GM19193 (cell line): ENCODE results near the gene GPR176.

ENCODE experiments used
- POLR2A ChIP-seq: IDR thresholded peaks from 4 replicates; pipeline ENCODE4 v1.6.1; 2011; ENCODE audit not compliant: insufficient read depth, insufficient read length; ENCODE audit errors: extremely low read depth

The GPR176 gene

GRCh38 chr15:39919748-39920509 lies at the start of gene GPR176:
GPR176 (minus strand) TSS chr15:39920266; CDS start chr15:39920026, 240 bp downstream.
- no peak for TF ChIP-seq POLR2A

- TF ChIP-seq POLR2A = no peak
Measured at GRCh38 chr15:39969002-39969394, 48.9 kb upstream of the GPR176 start.

GRCh38 chr15:39968273-39969001 lies 48.4 kb upstream of the GPR176 start:
- TF ChIP-seq POLR2A = no peak

GRCh38 chr15:39966521-39966920 lies 46.5 kb upstream of the GPR176 start:
- no peak for TF ChIP-seq POLR2A

- no peak for TF ChIP-seq POLR2A
Measured at GRCh38 chr15:39963786-39964185, 43.7 kb upstream of the GPR176 start.

GRCh38 chr15:39961051-39961450 lies 41.0 kb upstream of the GPR176 start:
- no peak for TF ChIP-seq POLR2A

- TF ChIP-seq POLR2A = no peak
Measured at GRCh38 chr15:39960411-39960810, 40.3 kb upstream of the GPR176 start.

- TF ChIP-seq POLR2A = no peak
Measured at GRCh38 chr15:39959411-39959810, 39.3 kb upstream of the GPR176 start.

- TF ChIP-seq POLR2A = no peak
Measured at GRCh38 chr15:39957481-39957880, 37.4 kb upstream of the GPR176 start.

- TF ChIP-seq POLR2A = no peak
Measured at GRCh38 chr15:39953521-39953920, 33.5 kb upstream of the GPR176 start.

GRCh38 chr15:39951561-39951960 lies 31.5 kb upstream of the GPR176 start:
- TF ChIP-seq POLR2A = no peak

GRCh38 chr15:39948817-39949216 lies 28.8 kb upstream of the GPR176 start:
- no peak for TF ChIP-seq POLR2A

- no peak for TF ChIP-seq POLR2A
Measured at GRCh38 chr15:39947401-39948197, 27.5 kb upstream of the GPR176 start.

- no peak for TF ChIP-seq POLR2A
Measured at GRCh38 chr15:39946862-39947261, 26.8 kb upstream of the GPR176 start.

- TF ChIP-seq POLR2A = no peak
Measured at GRCh38 chr15:39944726-39945125, 24.7 kb upstream of the GPR176 start.
